Mesodermal cell (in vitro differentiated cells): ENCODE measurements around the gene SDC1.
"Not testable (repeated sequence)": the region's sequence is repeated elsewhere in the genome, so short reads cannot be mapped to it uniquely, and the experiment has no call there.

Source experiments
- H3K27ac ChIP-seq: 2 replicates; pipeline ENCODE4 v1.7.0; 2013; ENCODE audit warnings: mild to moderate bottlenecking, low read depth, low read length, moderate library complexity; ENCODE audit not compliant: severe bottlenecking
- H3K36me3 ChIP-seq: 2 replicates; pipeline ENCODE4 v1.7.1; 2013; ENCODE audit warnings: mild to moderate bottlenecking, low read length, moderate library complexity; ENCODE audit not compliant: control insufficient read depth, insufficient read depth
- H3K4me1 ChIP-seq: one replicate; pipeline ENCODE4 v1.7.1; 2013; ENCODE audit warnings: mild to moderate bottlenecking, low read length; ENCODE audit not compliant: insufficient read depth, control insufficient read depth, poor library complexity, severe bottlenecking
- H3K4me3 ChIP-seq: 2 replicates; pipeline ENCODE4 v1.7.0; 2013; ENCODE audit warnings: low read length, control low read depth, mild to moderate bottlenecking; ENCODE audit not compliant: insufficient read depth, poor library complexity, severe bottlenecking; ENCODE audit errors: extremely low read depth
- H3K9me3 ChIP-seq: 2 replicates; pipeline ENCODE4 v1.7.1; 2013; ENCODE audit warnings: mild to moderate bottlenecking, low read length, moderate library complexity; ENCODE audit not compliant: control insufficient read depth
- WGBS, 2 experiments: methylation state at CpG; one replicate each; pipeline ENCODE4 v1.1.5; 2013; ENCODE audit warnings: missing lambda C conversion rate in 2 of 2; ENCODE audit not compliant: insufficient coverage in 2 of 2; 5-methylcytosine and 5-hydroxymethylcytosine counted together

SDC1 gene

DNA sequence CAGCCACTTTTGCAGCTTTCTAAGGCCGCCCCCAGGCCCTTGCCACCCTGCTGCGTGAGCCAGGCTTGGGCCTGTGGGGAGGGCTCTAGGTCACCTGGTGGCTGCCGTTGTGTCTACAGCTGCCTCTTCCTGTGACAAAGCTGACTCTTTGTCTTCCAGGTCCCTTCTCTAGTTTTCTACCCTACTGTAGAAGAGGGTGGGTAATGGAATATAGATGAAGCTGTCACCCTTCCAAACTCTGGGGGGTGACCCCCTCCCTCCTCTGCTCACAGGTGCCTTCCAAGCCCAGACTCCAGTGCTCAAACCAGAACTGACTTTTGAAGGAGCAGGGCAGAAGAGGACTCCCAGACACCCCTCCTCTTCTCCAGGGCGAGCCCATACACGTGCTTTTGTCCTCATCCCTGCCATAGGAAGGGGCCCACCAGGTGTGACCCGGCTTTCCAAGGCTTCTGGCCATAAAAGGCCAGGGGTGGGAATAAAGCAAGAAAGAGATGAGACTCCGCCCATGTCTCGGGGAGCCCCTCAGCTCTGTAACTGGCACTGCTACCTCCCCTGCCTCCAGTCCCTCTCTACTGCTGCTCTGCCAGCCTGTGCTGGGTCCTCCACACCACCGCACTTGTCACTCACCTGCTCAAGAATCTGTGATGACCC is 17.9 kb upstream of the SDC1 start:
- H3K27ac ChIP-seq: no peak overlapping the region
- H3K36me3 ChIP-seq: peaks cover 18% of the 10 kb centered on the region
- H3K4me1 ChIP-seq: no peaks in the 10 kb centered on the region
- WGBS, 2 experiments: 80% methylated on average over 7 to 8 of the region's 9 CpGs
- H3K4me3 ChIP-seq: no peak overlapping the region
- H3K9me3 ChIP-seq: no peaks in the 10 kb centered on the region

- no peaks in the 10 kb centered on the region for H3K4me1 ChIP-seq
- H3K4me3 ChIP-seq: no peak overlapping the region
- H3K36me3 ChIP-seq: peaks cover 11% of the 10 kb centered on the region
- WGBS, 2 experiments: 92 to 93% methylated on average over 26 to 31 of the region's 43 CpGs
- no peaks in the 10 kb centered on the region for H3K9me3 ChIP-seq
- H3K27ac ChIP-seq: no peak overlapping the region
Observed at GRCh38 chr2:20241973-20242726, 17.2 kb upstream of the SDC1 start.

DNA sequence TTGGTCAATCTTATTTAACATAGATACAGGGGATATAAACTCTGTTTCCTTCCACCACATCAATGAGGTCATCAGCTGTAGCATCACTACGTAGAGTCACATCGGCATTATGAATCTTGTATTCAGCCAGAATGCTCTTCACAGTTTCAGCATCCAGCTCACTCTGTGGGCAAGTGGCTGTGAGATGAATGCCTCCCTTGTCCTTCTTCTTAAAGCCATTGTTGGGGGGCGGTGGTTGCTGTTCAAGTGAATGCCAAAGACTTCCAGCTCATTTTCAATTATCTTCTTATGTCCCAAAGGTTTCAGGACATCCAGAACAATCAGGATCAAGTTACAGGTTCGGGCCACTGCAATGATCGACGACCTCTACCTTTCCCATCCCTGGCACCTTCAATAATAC is 15.4 kb upstream of the SDC1 start:
- not testable (repeated sequence) for H3K4me3 ChIP-seq, H3K36me3 ChIP-seq, H3K27ac ChIP-seq, H3K4me1 ChIP-seq, H3K9me3 ChIP-seq
- WGBS, 2 experiments: 91 to 96% methylated on average over 4 of the region's 6 CpGs

DNA sequence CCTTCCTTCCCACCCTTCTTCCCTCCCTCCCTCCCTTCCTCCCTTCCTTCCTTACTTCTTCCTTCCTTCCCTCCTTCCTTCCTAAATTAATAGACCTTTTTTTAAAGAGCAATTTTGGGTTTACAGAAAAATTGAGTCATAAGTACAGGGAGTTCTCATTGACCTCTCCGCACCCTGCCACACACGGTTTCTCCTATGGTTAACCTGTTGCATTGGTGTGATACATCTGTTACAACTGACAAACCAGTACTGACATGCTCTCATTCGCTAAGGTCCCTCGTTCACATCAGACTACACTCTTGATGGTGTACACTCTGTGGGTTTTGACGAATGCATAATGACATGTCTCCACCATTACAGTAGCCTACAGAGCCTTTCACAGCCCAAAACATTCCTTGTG is 11.6 kb upstream of the SDC1 start:
- H3K36me3 ChIP-seq: no peaks in the 10 kb centered on the region
- no peaks in the 10 kb centered on the region for H3K9me3 ChIP-seq
- H3K27ac ChIP-seq: no peak overlapping the region
- no peaks in the 10 kb centered on the region for H3K4me1 ChIP-seq
- no peak overlapping the region for H3K4me3 ChIP-seq
- 85% methylated on average over 5 of the region's 5 CpGs for WGBS, 2 experiments

DNA sequence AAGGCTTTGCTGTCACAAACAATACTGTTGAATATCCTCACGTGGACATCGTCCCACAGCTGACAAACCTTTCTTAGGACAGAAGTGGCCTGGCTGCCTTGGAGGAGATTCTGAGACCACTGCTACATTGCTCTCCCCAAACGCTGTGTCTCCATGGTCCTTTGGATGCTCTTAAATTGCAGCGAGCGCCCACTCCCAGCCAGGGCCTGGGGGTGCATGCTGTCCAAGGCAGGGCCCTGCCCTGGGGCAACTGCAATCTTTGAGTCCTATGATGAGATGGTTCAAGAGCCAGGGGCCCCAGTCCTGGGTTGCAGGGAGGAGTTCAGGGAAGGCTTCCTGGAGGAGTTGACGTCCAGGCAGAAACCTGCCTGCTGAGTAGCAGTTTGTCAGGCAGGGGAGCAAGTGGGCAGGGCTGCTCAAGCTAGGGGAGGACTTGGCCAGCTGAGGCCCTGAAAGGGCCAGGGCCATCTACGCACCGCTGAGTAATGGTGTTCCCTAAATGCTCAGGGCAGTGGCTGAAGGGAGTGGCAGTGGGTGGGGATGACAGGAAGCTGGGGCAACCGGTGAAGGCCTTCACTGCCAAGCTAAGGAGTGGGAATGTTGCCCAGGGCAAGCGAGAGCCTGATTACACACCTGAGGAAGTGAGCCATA is 10.8 kb upstream of the SDC1 start:
- H3K9me3 ChIP-seq: no peaks in the 10 kb centered on the region
- no peak overlapping the region for H3K4me3 ChIP-seq
- 91 to 95% methylated on average over 9 to 10 of the region's 10 CpGs for WGBS, 2 experiments
- H3K27ac ChIP-seq: no peak overlapping the region
- H3K36me3 ChIP-seq: no peaks in the 10 kb centered on the region
- no peaks in the 10 kb centered on the region for H3K4me1 ChIP-seq

- not testable (repeated sequence) for H3K4me3 ChIP-seq, H3K36me3 ChIP-seq, H3K4me1 ChIP-seq, H3K9me3 ChIP-seq, H3K27ac ChIP-seq
- no CpG with 5 or more reads among the region's 2 CpGs for WGBS, 2 experiments
Observed at GRCh38 chr2:20234597-20234996, 9.7 kb upstream of the SDC1 start.

DNA sequence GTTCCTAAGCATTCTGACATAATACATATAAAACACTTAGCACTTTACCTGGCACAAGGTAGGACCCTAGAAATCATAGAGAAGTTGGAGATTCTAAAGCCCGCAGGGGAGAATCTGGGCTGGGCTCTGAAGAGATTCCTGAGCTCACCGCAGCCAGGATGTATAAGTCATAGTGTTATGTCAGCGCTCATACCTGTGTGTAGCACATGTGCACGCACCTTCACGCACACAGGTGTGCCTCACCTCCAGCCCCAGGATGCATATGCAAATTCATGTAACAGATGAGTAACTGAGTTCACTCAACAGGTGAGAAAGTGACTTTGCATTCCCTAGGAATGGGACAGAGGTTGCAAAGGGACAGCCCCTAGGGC is 7.9 kb upstream of the SDC1 start:
- no peak overlapping the region for H3K4me3 ChIP-seq
- no peak overlapping the region for H3K27ac ChIP-seq
- WGBS, 2 experiments: 91 to 97% methylated on average over 4 to 5 of the region's 5 CpGs
- H3K4me1 ChIP-seq: no peaks in the 10 kb centered on the region
- H3K36me3 ChIP-seq: no peaks in the 10 kb centered on the region
- H3K9me3 ChIP-seq: no peaks in the 10 kb centered on the region

- Histone ChIP-seq H3K9me3 (no peaks in the 10 kb centered on the region), H3K36me3 (no peaks in the 10 kb centered on the region), H3K27ac (no peak overlapping the region), H3K4me3 (no peak overlapping the region), H3K4me1 (no peaks in the 10 kb centered on the region)
- 72% methylated on average over 3 to 5 of the region's 6 CpGs for WGBS, 2 experiments
Observed at GRCh38 chr2:20231598-20232026, 6.7 kb upstream of the SDC1 start.

- no peaks in the 10 kb centered on the region for H3K9me3 ChIP-seq
- no peaks in the 10 kb centered on the region for H3K4me1 ChIP-seq
- 89 to 97% methylated on average over 5 to 6 of the region's 6 CpGs for whole genome bisulfite sequencing, 2 experiments
- H3K27ac ChIP-seq: no peak overlapping the region
- no peak overlapping the region for H3K4me3 ChIP-seq
- H3K36me3 ChIP-seq: no peaks in the 10 kb centered on the region
Observed at GRCh38 chr2:20231159-20231558, 6.2 kb upstream of the SDC1 start.

GRCh38 chr2:20230114-20230425 is 5.1 kb upstream of the SDC1 start:
- Histone ChIP-seq H3K4me3 (no peak overlapping the region), H3K27ac (no peak overlapping the region), H3K4me1 (no peaks in the 10 kb centered on the region), H3K36me3 (no peaks in the 10 kb centered on the region), H3K9me3 (no peaks in the 10 kb centered on the region)
- WGBS, 2 experiments: 97 to 100% methylated on average over 3 to 4 of the region's 4 CpGs
